Neuron (in vitro differentiated cells): Measurements from ENCODE around the gene EHMT2.

ENCODE experiments used
- H2AFZ ChIP-seq: one replicate; pipeline ENCODE4 v1.6.1; 2013; ENCODE audit warnings: low read depth, mild to moderate bottlenecking, inconsistent platforms, low read length, moderate library complexity
- H3K27me3 ChIP-seq: one replicate; pipeline ENCODE4 v1.6.1; 2013; ENCODE audit warnings: low read length; ENCODE audit not compliant: insufficient read depth
- H3K36me3 ChIP-seq: one replicate; pipeline ENCODE4 v1.6.1; 2013; ENCODE audit warnings: low read length; ENCODE audit not compliant: insufficient read depth
- H3K4me1 ChIP-seq: one replicate; pipeline ENCODE4 v1.6.1; 2013; ENCODE audit warnings: low read length; ENCODE audit not compliant: insufficient read depth
- H3K4me3 ChIP-seq: 2 replicates; pipeline ENCODE4 v1.5.1; 2013; ENCODE audit warnings: mild to moderate bottlenecking, low read length, moderate library complexity
- H3K9me3 ChIP-seq: one replicate; pipeline ENCODE4 v1.6.1; 2013; ENCODE audit warnings: low read length

EHMT2 gene

DNA sequence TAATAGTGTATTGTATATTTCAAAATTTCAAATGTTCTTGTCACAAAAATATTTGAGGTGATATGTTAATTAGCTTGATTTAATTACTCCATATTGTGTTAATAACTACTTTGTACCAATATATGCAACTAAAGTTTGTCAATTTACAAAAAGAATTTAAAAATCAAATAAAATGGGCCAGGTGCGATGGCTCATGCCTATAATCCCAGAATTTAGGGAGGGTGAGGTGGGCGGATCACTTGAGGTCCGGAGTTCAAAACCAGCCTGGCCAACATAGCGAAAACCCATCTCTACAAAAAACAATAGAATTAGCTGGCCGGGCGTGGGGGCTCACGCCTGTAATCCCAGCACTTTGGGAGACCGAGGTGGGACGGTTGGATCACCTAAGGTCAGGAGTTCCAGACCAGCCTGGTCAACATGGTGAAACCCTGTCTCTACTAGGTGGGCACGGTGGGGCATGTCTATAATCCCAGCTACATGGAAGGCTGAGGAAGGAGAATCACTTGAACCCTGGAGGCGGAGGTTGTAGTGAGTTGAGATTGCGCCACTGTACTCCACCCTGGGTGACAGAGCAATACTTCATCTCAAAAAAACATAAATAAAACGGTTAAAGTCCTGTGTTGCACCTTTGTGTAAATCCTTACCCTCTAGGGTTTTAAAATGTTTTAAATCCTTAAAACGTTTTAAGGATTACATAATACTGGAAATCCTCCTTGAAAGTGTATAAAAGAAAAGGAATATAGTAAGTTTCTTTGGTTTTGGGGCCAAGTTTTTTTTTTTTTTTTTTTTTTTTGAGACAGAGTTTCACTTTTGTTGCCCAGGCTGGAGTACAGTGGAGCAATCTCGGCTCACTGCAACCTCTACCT, 65.9 kb downstream of the EHMT2 start:
- peaks cover 7% of the 10 kb centered on the region for H3K36me3 ChIP-seq
- peak overlapping the region; percentile 66 for H3K4me3 ChIP-seq
- peaks cover 19% of the 10 kb centered on the region for H3K4me1 ChIP-seq
- no peak overlapping the region for H2AFZ ChIP-seq
- no peaks in the 10 kb centered on the region for H3K27me3 ChIP-seq
- H3K9me3 ChIP-seq: no peaks in the 10 kb centered on the region

DNA sequence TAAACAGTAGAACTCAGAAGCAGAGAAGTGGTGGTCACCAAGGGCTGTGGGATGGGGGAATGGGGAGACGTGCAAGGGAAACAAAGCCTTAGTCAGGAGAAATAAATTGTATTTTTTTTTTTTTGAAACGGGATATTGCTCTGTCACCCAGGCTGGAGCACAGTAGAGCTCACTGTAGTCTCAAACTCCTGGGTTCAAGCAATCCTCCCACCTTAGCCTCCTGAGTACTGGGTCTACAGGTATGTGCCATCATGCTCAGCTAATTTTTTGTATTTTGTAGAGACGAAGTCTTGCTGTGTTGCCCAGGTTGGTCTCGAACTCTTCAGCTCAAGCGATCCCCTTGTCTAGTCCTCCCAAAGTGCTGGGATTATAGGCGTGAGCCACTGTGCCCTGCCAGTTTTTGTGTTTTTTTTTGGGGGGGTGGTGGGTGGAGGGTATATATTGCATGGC, 66.6 kb downstream of the EHMT2 start:
- H2AFZ ChIP-seq: no peak overlapping the region
- H3K4me1 ChIP-seq: peaks cover 16% of the 10 kb centered on the region
- no peaks in the 10 kb centered on the region for H3K27me3 ChIP-seq
- H3K9me3 ChIP-seq: no peaks in the 10 kb centered on the region
- peaks cover under 1% of the 10 kb centered on the region for H3K36me3 ChIP-seq
- peak overlapping the region; percentile 66 for H3K4me3 ChIP-seq
